HCT116 (cell line): Measurements from ENCODE around the gene TPT1. TPM values are rescaled to one million over a fixed set of nuclear protein-coding genes. Genes with fewer than 3 reads are reported as not detected.

Experiments used
- ATAC-seq: fragments of 200-7000 bp; cut with Tn5 transposase; 2 replicates; pipeline ENCODE4 v1.9.1; 2020; ENCODE audit warnings: mild to moderate bottlenecking, moderate library complexity
- BruUV-seq: library from RNA; stranded (reverse); fragments of 400-500 nt; replicated peaks from 2 replicates; lab custom pipeline; 2021; lab: Mats Ljungman, UMichigan
- CTCF ChIA-PET: fragments of 300-600 bp; sonication (Branson Sonifier 250); formaldehyde crosslinking; loops from one replicate; lab custom pipeline; 2021; ENCODE audit warnings: antibody characterized with exemption; lab: Charles Lee
- POLR2A ChIA-PET: fragments of 300-600, 350-600 bp; sonication (Branson Sonifier 250); formaldehyde crosslinking; loops from one replicate; lab custom pipeline; 2021; ENCODE audit warnings: antibody characterized with exemption; lab: Charles Lee
- RAD21 ChIA-PET, 2 experiments: fragments of 300-600 bp; sonication (Branson Sonifier 250); formaldehyde crosslinking; loops; one replicate each; lab custom pipeline; 2023; ENCODE audit warnings: low total read pairs in 2 of 2; ENCODE audit not compliant: uncharacterized antibody in 2 of 2, unreplicated experiment in 2 of 2, low non-redundant PET in 1 of 2; lab: Charles Lee
- DNase-seq: peaks from one replicate; pipeline ENCODE4 v3.0.0-alpha.2; 2010; ENCODE audit warnings: low read depth, low spot score
- H2AFZ ChIP-seq: fragments of 200-600 bp; shearing (Covaris generic), sonication (generic); 2 replicates; pipeline ENCODE4 v1.6.1; 2017; ENCODE audit warnings: low read depth, mixed run types, mixed read lengths, antibody characterized with exemption, low read length; ENCODE audit not compliant: poor library complexity, severe bottlenecking
- H3K27ac ChIP-seq: 2 replicates; pipeline ENCODE4 v1.5.1; 2012; ENCODE audit warnings: low read depth, low read length
- H3K27me3 ChIP-seq: fragments of 200-600 bp; sonication (generic); 2 replicates; pipeline ENCODE4 v1.6.1; 2016; ENCODE audit warnings: mixed run types, low read length, mixed read lengths; ENCODE audit not compliant: insufficient read depth
- H3K36me3 ChIP-seq, 2 experiments: fragments of 200-500 bp in 1 of 2; fragments of 200-600 bp in 1 of 2; sonication (Bioruptor generic) in 1 of 2; sonication (generic) in 1 of 2; 2 replicates each; pipeline versions ENCODE4 v1.5.1 to v1.6.1; 2014 to 2016; ENCODE audit warnings: low read length in 2 of 2, inconsistent platforms in 1 of 2, mixed read lengths in 1 of 2, mixed run types in 1 of 2; ENCODE audit not compliant: insufficient read depth in 2 of 2, control insufficient read depth in 1 of 2
- H3K4me1 ChIP-seq, 2 experiments: fragments of 200-600 bp in 1 of 2; sonication (generic) in 1 of 2; 2 replicates each; pipeline versions ENCODE4 v1.5.1 to v1.6.1; 2012 to 2017; ENCODE audit warnings: low read length in 2 of 2, inconsistent platforms in 1 of 2, mild to moderate bottlenecking in 1 of 2, mixed read lengths in 1 of 2, mixed run types in 1 of 2, moderate library complexity in 1 of 2; ENCODE audit not compliant: insufficient read depth in 2 of 2, control insufficient read depth in 1 of 2
- H3K4me2 ChIP-seq: fragments of 200-600 bp; sonication (generic); 2 replicates; pipeline ENCODE4 v1.6.1; 2017; ENCODE audit warnings: mixed run types, low read length, mixed read lengths
- H3K4me3 ChIP-seq, 2 experiments: fragments of 200-600 bp in 1 of 2; sonication (generic) in 1 of 2; replicated peaks in 1 of 2; 2 replicates each; pipeline ENCODE4 v1.5.1; 2011 to 2016; ENCODE audit warnings: low read length in 2 of 2, control low read depth in 1 of 2, low read depth in 1 of 2, mild to moderate bottlenecking in 1 of 2, mixed read lengths in 1 of 2, mixed run types in 1 of 2
- H3K79me2 ChIP-seq: fragments of 200-600 bp; sonication (generic); 2 replicates; pipeline ENCODE4 v1.6.1; 2017; ENCODE audit warnings: mild to moderate bottlenecking, mixed run types, low read length, moderate library complexity, mixed read lengths; ENCODE audit not compliant: insufficient read depth
- H3K9ac ChIP-seq: fragments of 200-600 bp; sonication (generic); 2 replicates; pipeline ENCODE4 v1.6.1; 2016; ENCODE audit warnings: low read length, mixed read lengths
- H3K9me2 ChIP-seq: fragments of 200-600 bp; sonication (generic), shearing (Covaris generic); 2 replicates; pipeline ENCODE4 v1.6.1; 2017; ENCODE audit warnings: mixed run types, mild to moderate bottlenecking, moderate library complexity; ENCODE audit not compliant: insufficient read depth
- H3K9me3 ChIP-seq, 2 experiments: fragments of 200-500 bp in 1 of 2; fragments of 200-600 bp in 1 of 2; sonication (Bioruptor generic) in 1 of 2; sonication (generic) in 1 of 2; 2 replicates each; pipeline ENCODE4 v1.6.1; 2014 to 2017; ENCODE audit warnings: low read length in 2 of 2, mixed read lengths in 2 of 2, inconsistent platforms in 1 of 2, low read depth in 1 of 2, mild to moderate bottlenecking in 1 of 2, mixed run types in 1 of 2, moderate library complexity in 1 of 2; ENCODE audit not compliant: control insufficient read depth in 1 of 2, insufficient read depth in 1 of 2
- H4K20me1 ChIP-seq: fragments of 200-600 bp; sonication (generic), shearing (Covaris generic); 2 replicates; pipeline ENCODE4 v1.6.1; 2017; ENCODE audit warnings: mixed run types, mild to moderate bottlenecking, moderate library complexity; ENCODE audit not compliant: insufficient read depth
- ATF3 ChIP-seq: IDR thresholded peaks from 2 replicates; pipeline ENCODE4 v1.6.1; 2012
- CBX3 ChIP-seq: IDR thresholded peaks from 2 replicates; pipeline ENCODE4 v1.6.1; 2012; ENCODE audit warnings: low read depth
- CEBPB ChIP-seq: IDR thresholded peaks from 2 replicates; pipeline ENCODE4 v1.6.1; 2012; ENCODE audit warnings: low read depth
- CTCF ChIP-seq, 3 experiments: fragments of 200-600 bp in 1 of 3; sonication (generic) in 1 of 3; IDR thresholded peaks in 2 of 3; conservative IDR thresholded peaks in 1 of 3; 2 replicates each; pipeline ENCODE4 v1.5.1; 2012 to 2017; ENCODE audit warnings: low read depth in 2 of 3, low read length in 2 of 3, antibody characterized with exemption in 1 of 3, borderline replicate concordance in 1 of 3, control low read depth in 1 of 3, mild to moderate bottlenecking in 1 of 3, mixed read lengths in 1 of 3, mixed run types in 1 of 3, moderate library complexity in 1 of 3; ENCODE audit not compliant: insufficient read depth in 1 of 3
- EGR1 ChIP-seq: IDR thresholded peaks from 2 replicates; pipeline ENCODE4 v1.6.1; 2012; ENCODE audit warnings: low read depth
- ELF1 ChIP-seq: IDR thresholded peaks from 2 replicates; pipeline ENCODE4 v1.6.1; 2012; ENCODE audit warnings: low read depth, borderline replicate concordance
- EZH2 ChIP-seq: fragments of 200-600 bp; sonication (generic); IDR thresholded peaks from 2 replicates; pipeline ENCODE4 v1.6.1; 2017; ENCODE audit warnings: antibody characterized with exemption, mixed run types
- EZH2phosphoT487 ChIP-seq: fragments of 200-600 bp; IDR thresholded peaks from 2 replicates; pipeline ENCODE4 v1.6.1; 2018; ENCODE audit warnings: antibody characterized with exemption, borderline replicate concordance
- FOSL1 ChIP-seq: IDR thresholded peaks from 2 replicates; pipeline ENCODE4 v1.6.1; 2012; ENCODE audit warnings: low read depth
- JUND ChIP-seq: IDR thresholded peaks from 2 replicates; pipeline ENCODE4 v1.6.1; 2012
- POLR2A ChIP-seq: IDR thresholded peaks from 2 replicates; pipeline ENCODE4 v1.7.0; 2011; ENCODE audit warnings: borderline replicate concordance; ENCODE audit not compliant: insufficient read depth, insufficient read length; ENCODE audit errors: extremely low read depth
- RAD21 ChIP-seq: IDR thresholded peaks from 2 replicates; pipeline ENCODE4 v1.6.1; 2012; ENCODE audit warnings: low read depth, mild to moderate bottlenecking
- SIN3A ChIP-seq: IDR thresholded peaks from 2 replicates; pipeline ENCODE4 v1.6.1; 2012; ENCODE audit warnings: low read depth
- SP1 ChIP-seq: IDR thresholded peaks from 2 replicates; pipeline ENCODE4 v1.6.1; 2012; ENCODE audit warnings: low read depth
- SRF ChIP-seq: IDR thresholded peaks from 2 replicates; pipeline ENCODE4 v1.6.1; 2012; ENCODE audit warnings: low read depth
- TCF7L2 ChIP-seq: IDR thresholded peaks from 2 replicates; pipeline ENCODE4 v1.7.0; 2011; ENCODE audit warnings: borderline replicate concordance, inconsistent platforms; ENCODE audit not compliant: insufficient read depth, insufficient read length; ENCODE audit errors: extremely low read depth
- YY1 ChIP-seq: IDR thresholded peaks from 2 replicates; pipeline ENCODE4 v1.6.1; 2011; ENCODE audit warnings: low read length, low read depth, moderate library complexity, mild to moderate bottlenecking; ENCODE audit not compliant: insufficient replicate concordance; ENCODE audit errors: extremely low read depth
- ZFX ChIP-seq: fragments of 450-650 bp; IDR thresholded peaks from 2 replicates; pipeline ENCODE4 v1.6.1; 2017
- ZNF274 ChIP-seq: fragments of 200-500 bp; sonication (Bioruptor generic); IDR thresholded peaks from 2 replicates; pipeline ENCODE4 v1.6.1; 2014; ENCODE audit warnings: mild to moderate bottlenecking, low read depth, low read length, inconsistent platforms
- intact Hi-C: fragments of 100-400 bp; cut with micrococcal nuclease; formaldehyde crosslinking; loops from 2 replicates; pipeline ENCODE4 v1.10.0; 2022
- total RNA-seq: library from RNA; stranded (reverse); gene quantifications from one replicate; pipeline ENCODE4 v1.2.1, GENCODE V29; 2021; ENCODE audit not compliant: unreplicated experiment
- TF ChIP-seq, protein P1 (sequence below): IDR thresholded peaks from 2 replicates; pipeline ENCODE4 v1.6.1; 2011; ENCODE audit warnings: mild to moderate bottlenecking, low read length, moderate library complexity; ENCODE audit not compliant: insufficient replicate concordance; ENCODE audit errors: extremely low read depth

TPT1 gene
- total RNA-seq, 1 experiment from 2014 or later: 2,859 TPM

DNA sequence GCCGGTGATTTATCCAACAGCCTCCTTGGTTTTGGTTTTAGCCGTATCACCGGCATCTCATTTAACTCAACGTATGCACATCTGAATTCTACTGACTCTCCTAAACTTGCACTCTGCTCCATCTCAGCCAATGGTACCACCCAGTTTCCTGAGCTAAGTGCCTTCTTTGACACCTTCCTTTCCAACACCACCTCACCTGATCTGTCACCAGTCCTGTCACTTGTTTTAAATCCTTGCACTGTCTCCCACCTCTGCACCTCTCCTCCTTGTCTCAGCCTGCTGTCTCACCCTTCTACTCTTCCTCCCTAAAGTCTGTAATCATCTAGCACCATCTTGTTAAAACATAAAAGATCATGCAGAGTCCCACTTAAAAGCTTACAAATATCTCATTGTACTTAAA, 28.1 kb upstream of the TPT1 start (continued):
- no peak for TF ChIP-seq CTCF (IDR thresholded peaks at IDR 0.05 in 2 of 3, conservative IDR thresholded peaks at IDR 0.05 in 1 of 3; ENCODE audit: borderline replicate concordance in 1 of 3, insufficient read depth in 1 of 3, low read depth in 2 of 3, low read length in 2 of 3)
- no peak for TF ChIP-seq CBX3

GRCh38 chr13:45368571-45368970, 27.6 kb upstream of the TPT1 start:
- H3K4me3 ChIP-seq: no peak overlapping the region
- CTCF ChIA-PET: interaction anchor here (1.7 kb wide), 1 partner anchor 26 kb away, joined by 3 read pairs; no protein-coding TSS in a partner anchor
- ATAC-seq (no peak), DNase-seq (no peak)
- no peaks in the 10 kb centered on the region for H3K27me3 ChIP-seq
- H3K4me1 ChIP-seq: peaks cover 16 to 49% of the 10 kb centered on the region in 2 experiments
- no peak overlapping the region for H3K9ac ChIP-seq
- intact Hi-C loops: no loop called here
- RAD21 ChIA-PET: no interaction called here
- no peak for TF ChIP-seq CBX3
- TF ChIP-seq ZFX: no peak
- no peak for TF ChIP-seq SP1
- no peak for TF ChIP-seq EZH2phosphoT487
- no peak for TF ChIP-seq TCF7L2
- TF ChIP-seq, protein P1, sequence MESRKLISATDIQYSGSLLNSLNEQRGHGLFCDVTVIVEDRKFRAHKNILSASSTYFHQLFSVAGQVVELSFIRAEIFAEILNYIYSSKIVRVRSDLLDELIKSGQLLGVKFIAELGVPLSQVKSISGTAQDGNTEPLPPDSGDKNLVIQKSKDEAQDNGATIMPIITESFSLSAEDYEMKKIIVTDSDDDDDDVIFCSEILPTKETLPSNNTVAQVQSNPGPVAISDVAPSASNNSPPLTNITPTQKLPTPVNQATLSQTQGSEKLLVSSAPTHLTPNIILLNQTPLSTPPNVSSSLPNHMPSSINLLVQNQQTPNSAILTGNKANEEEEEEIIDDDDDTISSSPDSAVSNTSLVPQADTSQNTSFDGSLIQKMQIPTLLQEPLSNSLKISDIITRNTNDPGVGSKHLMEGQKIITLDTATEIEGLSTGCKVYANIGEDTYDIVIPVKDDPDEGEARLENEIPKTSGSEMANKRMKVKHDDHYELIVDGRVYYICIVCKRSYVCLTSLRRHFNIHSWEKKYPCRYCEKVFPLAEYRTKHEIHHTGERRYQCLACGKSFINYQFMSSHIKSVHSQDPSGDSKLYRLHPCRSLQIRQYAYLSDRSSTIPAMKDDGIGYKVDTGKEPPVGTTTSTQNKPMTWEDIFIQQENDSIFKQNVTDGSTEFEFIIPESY: no peak
- TF ChIP-seq POLR2A: no peak
- TF ChIP-seq EGR1: no peak
- no peak for TF ChIP-seq CTCF (IDR thresholded peaks at IDR 0.05 in 2 of 3, conservative IDR thresholded peaks at IDR 0.05 in 1 of 3; ENCODE audit: borderline replicate concordance in 1 of 3, insufficient read depth in 1 of 3, low read depth in 2 of 3, low read length in 2 of 3)
- no peak for TF ChIP-seq ATF3
- TF ChIP-seq ELF1: no peak
- TF ChIP-seq FOSL1: no peak
- no peak for TF ChIP-seq SIN3A
- no peak for TF ChIP-seq YY1
- TF ChIP-seq EZH2: no peak
- no peak for TF ChIP-seq ZNF274
- TF ChIP-seq SRF: no peak
- no peak for TF ChIP-seq JUND
- no peak for TF ChIP-seq RAD21
- no peak for TF ChIP-seq CEBPB
- H2AFZ ChIP-seq: no peak overlapping the region
- no TSS peak for BruUV-seq
- POLR2A ChIA-PET: interaction anchor here (1.3 to 2.0 kb wide), 2 partner anchors 28 to 32 kb away, joined by 3 to 15 read pairs; partner anchors contain the start of gene TPT1
- no peaks in the 10 kb centered on the region for H3K36me3 ChIP-seq
- no peaks in the 10 kb centered on the region; the same call in 1 of the 2 replicates for H3K79me2 ChIP-seq
- H4K20me1 ChIP-seq: no peaks in the 10 kb centered on the region
- peak overlapping the region; percentile 71 for H3K4me2 ChIP-seq
- no peaks in the 10 kb centered on the region for H3K9me2 ChIP-seq
- peak overlapping the region; percentile 71 for H3K27ac ChIP-seq
- H3K9me3 ChIP-seq: no peaks in the 10 kb centered on the region
